Activated B cell treated with CpG ODN at 0.5 μM for 24 hours (primary cell): ENCODE measurements around the gene TLNRD1. TPM values are rescaled to one million over a fixed set of nuclear protein-coding genes. Genes with fewer than 3 reads are reported as not detected.
"Not testable (repeated sequence)": the region's sequence is repeated elsewhere in the genome, so short reads cannot be mapped to it uniquely, and the experiment has no call there.

Experiments used
- ATAC-seq: fragments of 200-7000 bp; cut with Tn5 transposase; one replicate; pipeline ENCODE4 v1.10.0; 2021; ENCODE audit warnings: low read depth, mild to moderate bottlenecking, moderate library complexity
- CTCF ChIA-PET: fragments of 350-600 bp; sonication (Branson Sonifier 250); formaldehyde crosslinking; loops from one replicate; lab custom pipeline; 2021; ENCODE audit warnings: antibody characterized with exemption; lab: Charles Lee
- POLR2A ChIA-PET: fragments of 350-600 bp; sonication (Branson Sonifier 250); formaldehyde crosslinking; loops from one replicate; lab custom pipeline; 2021; ENCODE audit warnings: antibody characterized with exemption; lab: Charles Lee
- DNase-seq: peaks from one replicate; pipeline ENCODE4 v3.0.0; 2022
- H3K27ac Mint-ChIP-seq: one replicate; pipeline ENCODE4 v1.8.0; 2020; ENCODE audit warnings: mixed read lengths
- H3K27me3 Mint-ChIP-seq: one replicate; pipeline ENCODE4 v1.8.0; 2021; ENCODE audit warnings: mixed read lengths
- H3K36me3 Mint-ChIP-seq: one replicate; pipeline ENCODE4 v1.8.0; 2021; ENCODE audit warnings: low read depth, mixed read lengths
- H3K4me1 Mint-ChIP-seq: one replicate; pipeline ENCODE4 v1.8.0; 2021; ENCODE audit warnings: mixed read lengths
- H3K4me3 Mint-ChIP-seq: one replicate; pipeline ENCODE4 v1.8.0; 2020; ENCODE audit warnings: mild to moderate bottlenecking, mixed read lengths
- H3K9me3 Mint-ChIP-seq: one replicate; pipeline ENCODE4 v1.8.0; 2020; ENCODE audit warnings: mixed read lengths
- intact Hi-C: fragments of 100-400 bp; cut with micrococcal nuclease; formaldehyde crosslinking; loops from one replicate; pipeline ENCODE4 v1.15.1; 2024
- total RNA-seq: library from RNA; stranded (reverse); gene quantifications from 2 replicates; pipeline ENCODE4 v1.2.3, GENCODE V29; 2022
- TF ChIP-seq, protein P1 (sequence below): fragments of 200-600 bp; IDR thresholded peaks from one replicate; pipeline ENCODE4 v1.8.0; 2022; ENCODE audit warnings: antibody characterized with exemption, mild to moderate bottlenecking

Gene TLNRD1
- total RNA-seq, 1 donor from 2014 or later: 25.7 TPM

DNA sequence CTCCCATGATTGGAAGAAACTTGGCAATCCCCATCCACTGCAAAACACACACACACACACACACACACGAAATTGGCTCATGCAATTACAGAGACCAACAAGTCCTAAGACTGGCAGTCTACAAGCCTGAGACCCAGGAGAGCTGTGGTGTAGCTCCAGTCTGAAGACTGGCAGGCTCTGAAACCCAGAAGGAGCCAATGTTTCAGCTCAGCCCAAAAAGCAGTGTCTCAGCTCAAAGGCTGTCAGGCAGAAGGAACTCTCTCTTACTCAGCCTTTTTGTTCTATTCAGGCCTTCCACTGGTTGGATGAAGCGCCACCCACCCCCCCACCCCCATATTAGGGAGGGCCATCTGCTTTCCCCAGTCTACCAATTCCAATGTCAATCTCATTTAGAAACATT, 43.2 kb upstream of the TLNRD1 start:
- H3K27me3 Mint-ChIP-seq: no peaks in the 10 kb centered on the region
- CTCF ChIA-PET: no interaction called here
- DNase-seq (no peak), ATAC-seq (no peak)
- POLR2A ChIA-PET: no interaction called here
- peaks cover 38% of the 10 kb centered on the region for H3K36me3 Mint-ChIP-seq
- no peak overlapping the region for H3K27ac Mint-ChIP-seq
- no peaks in the 10 kb centered on the region for H3K9me3 Mint-ChIP-seq
- TF ChIP-seq, protein P1, sequence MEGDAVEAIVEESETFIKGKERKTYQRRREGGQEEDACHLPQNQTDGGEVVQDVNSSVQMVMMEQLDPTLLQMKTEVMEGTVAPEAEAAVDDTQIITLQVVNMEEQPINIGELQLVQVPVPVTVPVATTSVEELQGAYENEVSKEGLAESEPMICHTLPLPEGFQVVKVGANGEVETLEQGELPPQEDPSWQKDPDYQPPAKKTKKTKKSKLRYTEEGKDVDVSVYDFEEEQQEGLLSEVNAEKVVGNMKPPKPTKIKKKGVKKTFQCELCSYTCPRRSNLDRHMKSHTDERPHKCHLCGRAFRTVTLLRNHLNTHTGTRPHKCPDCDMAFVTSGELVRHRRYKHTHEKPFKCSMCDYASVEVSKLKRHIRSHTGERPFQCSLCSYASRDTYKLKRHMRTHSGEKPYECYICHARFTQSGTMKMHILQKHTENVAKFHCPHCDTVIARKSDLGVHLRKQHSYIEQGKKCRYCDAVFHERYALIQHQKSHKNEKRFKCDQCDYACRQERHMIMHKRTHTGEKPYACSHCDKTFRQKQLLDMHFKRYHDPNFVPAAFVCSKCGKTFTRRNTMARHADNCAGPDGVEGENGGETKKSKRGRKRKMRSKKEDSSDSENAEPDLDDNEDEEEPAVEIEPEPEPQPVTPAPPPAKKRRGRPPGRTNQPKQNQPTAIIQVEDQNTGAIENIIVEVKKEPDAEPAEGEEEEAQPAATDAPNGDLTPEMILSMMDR: no peak
- no peaks in the 10 kb centered on the region for H3K4me1 Mint-ChIP-seq
- intact Hi-C loops: no loop called here
- no peak overlapping the region for H3K4me3 Mint-ChIP-seq

DNA sequence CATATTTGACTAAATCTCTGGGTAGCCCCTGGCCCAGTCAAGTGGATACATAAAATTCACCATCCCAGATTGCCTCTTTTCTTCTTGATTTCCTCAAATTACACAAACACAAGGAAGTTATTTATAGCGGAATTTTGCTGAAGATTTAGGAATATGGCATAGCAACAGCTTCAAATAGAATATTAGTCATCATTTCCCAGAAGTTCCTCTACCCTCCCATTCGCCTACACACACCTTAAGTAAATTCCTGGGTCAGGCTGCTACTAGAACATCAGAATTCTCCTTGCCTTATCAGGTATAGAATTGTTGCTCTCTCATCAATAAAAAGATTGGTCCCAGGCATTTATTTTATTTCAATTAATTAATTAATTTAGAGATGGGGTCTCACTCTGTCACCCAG, 42.7 kb upstream of the TLNRD1 start:
- Mint-ChIP-seq H3K9me3 (no peaks in the 10 kb centered on the region), H3K4me1 (no peaks in the 10 kb centered on the region), H3K4me3 (no peak overlapping the region), H3K27ac (no peak overlapping the region), H3K36me3 (peaks cover 40% of the 10 kb centered on the region), H3K27me3 (no peaks in the 10 kb centered on the region)
- intact Hi-C loops: no loop called here
- POLR2A ChIA-PET: no interaction called here
- CTCF ChIA-PET: no interaction called here
- TF ChIP-seq, protein P1: no peak
- ATAC-seq (no peak), DNase-seq (no peak)

DNA sequence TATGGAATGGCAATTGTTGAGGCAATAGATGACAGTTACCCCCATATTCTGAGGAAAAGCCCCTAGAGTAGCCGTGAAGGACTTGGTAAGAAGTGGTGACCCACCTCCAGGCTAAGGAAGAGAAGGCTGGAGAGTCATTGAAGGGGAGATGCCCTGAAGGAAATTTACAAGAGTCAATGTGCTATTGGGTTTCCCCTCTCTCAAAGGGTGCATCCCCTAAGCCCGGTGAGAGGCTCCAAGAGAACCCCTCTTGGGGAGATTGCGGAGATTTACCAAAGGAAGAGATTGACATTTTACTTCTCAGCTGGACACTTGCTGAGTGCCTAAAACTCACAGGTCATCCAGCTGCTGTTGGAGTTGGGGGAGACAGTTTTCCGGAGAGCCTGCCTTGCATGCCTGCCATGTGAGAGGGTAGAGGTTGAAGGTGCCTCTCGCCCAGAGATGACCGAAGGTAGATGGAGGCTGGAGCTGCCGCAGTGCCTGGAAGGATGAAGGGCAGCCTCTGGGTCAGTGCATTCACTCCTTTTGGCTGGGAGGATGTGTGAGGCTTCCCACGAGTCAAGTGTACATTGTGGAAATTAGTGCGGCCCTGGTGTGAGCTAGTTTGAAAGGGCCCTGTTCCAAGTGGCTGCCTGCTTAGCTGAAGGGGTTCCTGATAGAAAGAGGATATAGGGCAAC, 41.8 kb upstream of the TLNRD1 start:
- H3K36me3 Mint-ChIP-seq: peaks cover 45% of the 10 kb centered on the region
- TF ChIP-seq, protein P1: no peak
- no peaks in the 10 kb centered on the region for H3K9me3 Mint-ChIP-seq
- POLR2A ChIA-PET: no interaction called here
- H3K27ac Mint-ChIP-seq: no peak overlapping the region
- ATAC-seq (no peak), DNase-seq (no peak)
- H3K27me3 Mint-ChIP-seq: no peaks in the 10 kb centered on the region
- H3K4me1 Mint-ChIP-seq: no peaks in the 10 kb centered on the region
- H3K4me3 Mint-ChIP-seq: no peak overlapping the region
- CTCF ChIA-PET: interaction anchor here (0.6 to 2.2 kb wide), 2 partner anchors 8 to 11 kb away, joined by 3 to 8 read pairs; no protein-coding TSS in a partner anchor
- intact Hi-C loops: no loop called here

DNA sequence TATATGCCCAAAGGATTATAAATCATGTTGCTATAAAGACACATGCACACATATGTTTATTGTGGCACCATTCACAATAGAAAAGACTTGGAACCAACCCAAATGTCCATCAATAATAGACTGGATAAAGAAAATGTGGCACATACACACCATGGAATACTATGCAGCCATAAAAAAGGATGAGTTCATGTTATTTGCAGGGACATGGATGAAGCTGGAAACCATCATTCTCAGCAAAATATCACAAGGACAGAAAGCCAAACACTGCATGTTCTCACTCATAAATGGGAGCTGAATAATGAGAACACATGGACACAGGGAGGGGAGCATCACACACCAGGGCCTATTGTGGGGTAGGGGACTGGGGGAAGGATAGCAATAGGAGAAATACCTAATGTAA, 35.3 kb upstream of the TLNRD1 start:
- POLR2A ChIA-PET, H3K9me3 Mint-ChIP-seq, intact Hi-C loops, H3K4me1 Mint-ChIP-seq, H3K4me3 Mint-ChIP-seq, ATAC-seq, H3K27me3 Mint-ChIP-seq, DNase-seq, H3K27ac Mint-ChIP-seq: not testable (repeated sequence)
- peaks cover 64% of the 10 kb centered on the region for H3K36me3 Mint-ChIP-seq
- CTCF ChIA-PET: interaction anchor here (1.3 kb wide), 1 partner anchor 189 kb away, joined by 3 read pairs; no protein-coding TSS in a partner anchor

DNA sequence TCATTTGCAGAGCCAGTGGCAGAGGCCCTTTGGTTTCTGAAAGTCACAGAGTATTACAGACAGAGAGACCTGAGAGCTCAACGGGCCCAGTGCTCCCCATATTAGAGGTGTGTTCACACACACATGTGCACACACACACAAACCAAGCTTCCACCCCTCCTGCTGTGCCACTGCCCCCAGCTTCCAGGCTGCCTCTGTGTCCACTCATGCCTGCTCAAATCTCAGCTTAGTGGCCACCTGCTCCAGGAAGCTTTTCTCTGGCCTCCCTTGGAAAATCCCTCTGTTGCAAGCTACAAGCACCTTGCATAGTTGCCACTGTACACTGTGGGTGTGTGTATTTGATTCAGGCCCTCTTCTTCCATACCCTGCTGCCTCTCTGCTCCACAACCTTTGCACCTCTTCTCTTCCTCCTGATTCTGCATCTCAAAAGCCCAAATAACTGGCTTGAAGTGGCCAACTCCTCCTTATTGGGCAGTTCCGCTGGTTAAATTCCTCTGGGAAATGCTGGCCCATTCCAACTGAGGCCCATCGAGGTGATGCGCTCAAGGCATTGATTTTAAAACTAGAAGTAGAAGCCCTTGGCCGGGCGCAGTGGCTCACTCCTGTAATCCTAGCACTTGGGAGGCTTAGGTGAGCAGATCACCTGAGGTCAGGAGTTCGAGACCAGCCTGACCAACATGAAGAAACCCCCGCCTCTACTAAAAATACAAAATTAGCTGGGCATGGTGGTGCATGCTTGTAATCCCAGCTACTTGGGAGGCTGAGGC, 34.1 kb upstream of the TLNRD1 start:
- H3K36me3 Mint-ChIP-seq: peaks cover 61% of the 10 kb centered on the region
- H3K27ac Mint-ChIP-seq: no peak overlapping the region
- no peaks in the 10 kb centered on the region for H3K9me3 Mint-ChIP-seq
- ChIA-PET CTCF (interaction anchor here (0.6 to 3.7 kb wide), 4 partner anchors 8 to 300 kb away, joined by 3 to 13 read pairs (median 4); no protein-coding TSS in a partner anchor), POLR2A (no interaction called here)
- TF ChIP-seq, protein P1: no peak
- peaks cover 9% of the 10 kb centered on the region for H3K4me1 Mint-ChIP-seq
- H3K4me3 Mint-ChIP-seq: no peak overlapping the region
- intact Hi-C loops: no loop called here
- DNase-seq: no peak
- no peaks in the 10 kb centered on the region for H3K27me3 Mint-ChIP-seq
- no peak for ATAC-seq
